K562 treated with DMSO at 1 percent for 48 hours (cell line): ENCODE measurements around the gene MTFR2. TPM values are rescaled to one million over a fixed set of nuclear protein-coding genes. Genes with fewer than 3 reads are reported as not detected.

Experiments
- total RNA-seq: library from RNA; unstranded; fragments of 300-600 nt; gene quantifications from 2 replicates; pipeline ENCODE4 v1.2.3, GENCODE V29; 2022; ENCODE audit warnings: low replicate concordance; ENCODE audit errors: extremely low read depth

Gene MTFR2
- not detected in 2 replicates for total RNA-seq

DNA sequence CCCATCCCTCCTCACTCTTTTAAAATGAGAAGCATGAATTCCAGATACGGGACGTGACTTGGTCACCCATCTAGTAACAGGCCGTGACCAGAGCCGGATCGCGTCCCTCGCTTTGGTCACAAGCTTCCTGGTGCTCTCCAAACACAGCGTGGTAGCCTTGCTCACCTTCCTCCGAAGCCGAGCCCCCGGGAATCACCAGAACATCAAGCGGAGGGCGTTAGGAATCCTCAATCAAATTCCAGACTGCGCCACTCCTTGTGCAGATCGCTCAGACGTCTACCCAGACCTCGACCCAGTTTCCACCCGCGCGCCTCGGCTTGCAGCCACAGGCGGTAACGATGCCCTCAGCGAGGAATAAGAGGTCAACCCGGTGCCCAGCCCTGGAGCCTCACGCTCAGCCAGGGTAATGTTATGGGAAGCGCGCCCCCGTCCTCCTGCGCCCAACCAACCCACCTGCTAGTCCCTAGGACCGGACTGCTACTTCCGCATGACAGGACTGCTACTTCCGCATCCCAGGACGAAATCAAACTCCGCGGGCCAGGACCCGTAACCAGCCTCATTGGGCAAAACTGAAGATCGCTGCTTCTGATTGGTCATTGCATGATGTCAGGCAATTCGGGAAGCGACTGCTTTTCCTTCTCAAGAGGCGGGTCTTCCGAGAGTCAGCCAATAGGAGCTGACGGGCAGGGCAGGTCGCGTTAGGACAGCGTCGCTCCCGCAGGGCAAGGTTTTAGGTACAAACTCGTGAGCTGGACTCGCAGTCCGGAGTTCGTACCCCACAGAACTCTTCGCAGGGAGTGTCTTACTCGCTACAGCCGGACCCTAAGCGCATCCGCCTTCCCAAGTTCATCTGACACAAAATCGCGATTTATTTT, at the start of gene MTFR2:
Gene MTFR2, minus strand, starts transcription at position 501 of the 875 bp plus-strand sequence. CDS start 1,212 bp downstream, outside the sequence.

DNA sequence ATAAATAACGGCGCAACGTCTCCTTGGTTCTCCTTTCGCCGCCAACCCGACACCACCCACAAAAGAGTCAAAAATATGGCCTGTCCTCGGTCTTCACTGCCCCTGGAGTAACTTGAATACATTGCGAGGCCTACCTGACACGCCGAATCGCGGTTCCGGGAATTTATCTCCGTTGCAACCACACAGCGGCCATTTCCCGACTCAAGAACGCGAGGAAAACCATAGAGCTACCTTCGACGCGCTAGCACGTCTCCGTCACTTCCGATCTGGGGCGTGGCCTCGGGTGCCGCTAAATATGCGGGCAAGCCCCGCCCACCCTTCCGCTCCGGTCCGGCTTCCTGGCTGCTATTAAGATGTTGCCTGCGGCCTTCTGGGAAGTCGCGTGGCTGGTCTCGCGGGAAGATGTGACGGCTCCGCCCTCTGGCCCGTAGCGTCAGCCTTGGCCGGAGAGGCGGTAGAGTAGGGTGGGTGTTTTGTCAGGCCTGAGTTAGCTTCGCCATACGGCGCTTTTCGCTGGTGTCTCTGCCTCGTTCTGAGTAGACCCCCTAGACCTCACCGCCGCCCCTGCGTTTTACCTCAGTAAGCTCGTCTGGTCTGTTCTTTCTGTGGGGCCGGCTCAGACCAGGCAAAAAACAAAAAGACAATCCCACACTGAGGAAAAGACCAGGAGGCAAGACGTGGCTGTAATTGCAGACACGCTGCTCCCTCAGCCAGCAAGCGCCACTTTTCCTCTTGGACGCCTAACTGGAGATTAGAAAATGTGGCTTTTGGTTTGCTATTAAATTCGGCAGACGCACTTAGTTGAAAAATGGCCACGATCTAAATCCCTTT, 39.7 kb upstream of the MTFR2 start, which contains the start of gene BCLAF1:
Gene BCLAF1, minus strand, starts transcription at position 268 of the 831 bp plus-strand sequence. CDS start 9,980 bp downstream, outside the sequence.

Other genes starting within 250 kb of the MTFR2 start
- 244 TPM in 1 of 2 replicates, not detected in the other for gene BCLAF1, start 39.5 kb upstream of the MTFR2 start, total RNA-seq